ENCODE measurements around the gene RAP1A.

Gene RAP1A

DNA sequence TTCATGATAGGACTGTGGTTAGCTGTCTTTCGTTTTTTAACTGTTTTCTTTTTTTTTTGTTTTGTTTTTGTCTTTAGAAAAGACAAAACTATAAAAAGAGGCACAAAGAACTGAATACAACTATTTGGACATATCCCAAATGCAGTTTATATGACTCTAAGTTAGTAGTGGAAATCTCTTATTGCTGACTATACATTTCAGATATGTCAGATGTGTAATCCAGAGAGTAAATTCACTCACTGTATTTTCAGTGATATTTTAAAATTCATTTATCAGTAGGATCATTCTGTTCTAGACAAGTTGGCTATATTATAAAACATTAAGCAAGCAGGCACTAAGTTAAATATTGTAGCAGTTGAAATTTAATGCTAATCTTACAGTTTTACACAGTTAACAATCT, 5.7 kb downstream of the RAP1A start:
- TF ChIP-seq ELF4 (IDR thresholded peaks at IDR 0.05): no peak
- TF ChIP-seq, protein P1, sequence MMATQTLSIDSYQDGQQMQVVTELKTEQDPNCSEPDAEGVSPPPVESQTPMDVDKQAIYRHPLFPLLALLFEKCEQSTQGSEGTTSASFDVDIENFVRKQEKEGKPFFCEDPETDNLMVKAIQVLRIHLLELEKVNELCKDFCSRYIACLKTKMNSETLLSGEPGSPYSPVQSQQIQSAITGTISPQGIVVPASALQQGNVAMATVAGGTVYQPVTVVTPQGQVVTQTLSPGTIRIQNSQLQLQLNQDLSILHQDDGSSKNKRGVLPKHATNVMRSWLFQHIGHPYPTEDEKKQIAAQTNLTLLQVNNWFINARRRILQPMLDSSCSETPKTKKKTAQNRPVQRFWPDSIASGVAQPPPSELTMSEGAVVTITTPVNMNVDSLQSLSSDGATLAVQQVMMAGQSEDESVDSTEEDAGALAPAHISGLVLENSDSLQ (IDR thresholded peaks at IDR 0.05): no peak
- no peak for TF ChIP-seq CTBP1 (IDR thresholded peaks at IDR 0.05; ENCODE audit: borderline replicate concordance)
- TF ChIP-seq L3MBTL2 (conservative IDR thresholded peaks at IDR 0.05): no peak
- TF ChIP-seq FOXM1 (IDR thresholded peaks at IDR 0.05; ENCODE audit: borderline replicate concordance): no peak
- no peak for TF ChIP-seq LEF1 (IDR thresholded peaks at IDR 0.05; ENCODE audit: borderline replicate concordance)
- TF ChIP-seq NFRKB (IDR thresholded peaks at IDR 0.05): no peak
- TF ChIP-seq ARNT (IDR thresholded peaks at IDR 0.05): no peak
- no peak for TF ChIP-seq FOXA1 (IDR thresholded peaks at IDR 0.05)
- no peak for TF ChIP-seq SP1 (IDR thresholded peaks at IDR 0.05)
- no peak for TF ChIP-seq BHLHE40 (IDR thresholded peaks at IDR 0.05; ENCODE audit: borderline replicate concordance)
- no peak for TF ChIP-seq FOXK2 (IDR thresholded peaks at IDR 0.05)
- no peak for TF ChIP-seq TARDBP (IDR thresholded peaks at IDR 0.05)
- no peak for TF ChIP-seq HDGF (IDR thresholded peaks at IDR 0.05; ENCODE audit: borderline replicate concordance)
- TF ChIP-seq ZNF384 (IDR thresholded peaks at IDR 0.05): no peak
- ChIA-PET POLR2A (no interaction called here), CTCF (no interaction called here)
- DNase-seq (ENCODE audit: extremely low spot score): no peak

DNA sequence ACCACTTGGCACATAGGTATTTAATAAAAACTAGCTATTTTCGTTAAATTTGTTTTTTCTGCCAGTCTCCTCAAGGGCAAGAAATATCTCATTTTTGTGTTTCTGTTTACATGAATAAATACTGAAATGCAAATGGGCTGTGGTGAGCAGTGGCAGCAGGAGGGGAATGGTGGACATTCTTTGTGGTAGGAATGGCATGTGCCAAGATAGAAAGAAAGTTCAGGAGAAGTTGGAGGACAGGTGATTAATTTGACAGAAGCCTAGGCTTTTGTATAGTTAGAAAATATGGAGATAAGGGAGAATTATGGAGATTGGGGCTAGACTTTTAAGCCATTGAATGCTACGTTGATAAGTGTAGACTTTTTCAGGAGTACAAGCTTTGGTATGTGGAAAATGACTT, 8.6 kb downstream of the RAP1A start:
- CTCF ChIA-PET: interaction anchor here (1.3 kb wide), 1 partner anchor 119 kb away, joined by 3 read pairs; no protein-coding TSS in a partner anchor
- POLR2A ChIA-PET: interaction anchor here (1.4 kb wide), 1 partner anchor 120 kb away, joined by 3 read pairs; no protein-coding TSS in a partner anchor
- TF ChIP-seq FOXK2 (IDR thresholded peaks at IDR 0.05): no peak
- TF ChIP-seq NFRKB (IDR thresholded peaks at IDR 0.05): no peak
- TF ChIP-seq SUZ12 (IDR thresholded peaks at IDR 0.05): no peak
- TF ChIP-seq L3MBTL2 (conservative IDR thresholded peaks at IDR 0.05): no peak
- TF ChIP-seq FOXA1 (IDR thresholded peaks at IDR 0.05): no peak
- TF ChIP-seq TARDBP (IDR thresholded peaks at IDR 0.05): no peak
- no peak for TF ChIP-seq LEF1 (IDR thresholded peaks at IDR 0.05; ENCODE audit: borderline replicate concordance)
- TF ChIP-seq CTBP1 (IDR thresholded peaks at IDR 0.05; ENCODE audit: borderline replicate concordance): no peak
- no peak for TF ChIP-seq SP1 (IDR thresholded peaks at IDR 0.05)
- TF ChIP-seq, protein P1 (IDR thresholded peaks at IDR 0.05): no peak
- no peak for TF ChIP-seq BHLHE40 (IDR thresholded peaks at IDR 0.05; ENCODE audit: borderline replicate concordance)
- no peak for DNase-seq (ENCODE audit: extremely low spot score)

GRCh38 chr1:111629190-111629954, 9.8 kb downstream of the RAP1A start:
- ChIA-PET POLR2A (no interaction called here), CTCF (no interaction called here)
- DNase-seq (ENCODE audit: extremely low spot score): no peak
- no peak for TF ChIP-seq ZNF384 (IDR thresholded peaks at IDR 0.05)
- TF ChIP-seq ARNT (IDR thresholded peaks at IDR 0.05): no peak
- no peak for TF ChIP-seq HDGF (IDR thresholded peaks at IDR 0.05; ENCODE audit: borderline replicate concordance)
- TF ChIP-seq, protein P1 (IDR thresholded peaks at IDR 0.05): no peak
- TF ChIP-seq BHLHE40 (IDR thresholded peaks at IDR 0.05; ENCODE audit: borderline replicate concordance): no peak
- no peak for TF ChIP-seq L3MBTL2 (conservative IDR thresholded peaks at IDR 0.05)
- no peak for TF ChIP-seq TARDBP (IDR thresholded peaks at IDR 0.05)
- TF ChIP-seq FOXM1 (IDR thresholded peaks at IDR 0.05; ENCODE audit: borderline replicate concordance): no peak
- no peak for TF ChIP-seq SP1 (IDR thresholded peaks at IDR 0.05)
- TF ChIP-seq FOXA1 (IDR thresholded peaks at IDR 0.05): no peak

- no peak for DNase-seq (ENCODE audit: extremely low spot score)
- TF ChIP-seq ARNT (IDR thresholded peaks at IDR 0.05) (no peak), FOXM1 (IDR thresholded peaks at IDR 0.05; ENCODE audit: borderline replicate concordance) (no peak), FOXK2 (IDR thresholded peaks at IDR 0.05) (no peak), TARDBP (IDR thresholded peaks at IDR 0.05) (no peak), ZNF384 (IDR thresholded peaks at IDR 0.05) (no peak), FOXA1 (IDR thresholded peaks at IDR 0.05) (no peak), LEF1 (IDR thresholded peaks at IDR 0.05; ENCODE audit: borderline replicate concordance) (no peak)
- POLR2A ChIA-PET: no interaction called here
- CTCF ChIA-PET: interaction anchor here (0.6 kb wide), 1 partner anchor 1099 kb away, joined by 3 read pairs; no protein-coding TSS in a partner anchor
Observed at GRCh38 chr1:111630567-111630966, 11.0 kb downstream of the RAP1A start.

DNA sequence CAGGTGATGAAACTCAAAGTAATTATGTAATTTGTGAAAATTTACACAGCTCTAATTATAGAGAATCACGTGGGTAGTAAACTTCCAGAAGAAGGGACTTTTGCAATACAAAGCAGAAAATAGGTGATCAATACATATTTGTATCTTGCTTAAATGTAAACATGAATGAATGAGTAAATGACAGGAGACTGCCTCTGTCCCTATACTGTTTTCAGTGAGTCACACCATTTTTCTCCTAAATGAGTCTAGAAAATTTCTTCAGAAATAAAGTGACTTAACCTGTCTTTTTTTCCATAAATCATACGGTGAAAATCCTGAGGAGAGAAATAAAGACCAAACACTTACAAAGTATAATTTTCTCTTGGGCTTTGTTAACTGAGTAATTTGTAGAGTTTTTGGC, 11.9 kb downstream of the RAP1A start:
- ChIA-PET CTCF (no interaction called here), POLR2A (no interaction called here)
- TF ChIP-seq TARDBP (IDR thresholded peaks at IDR 0.05) (no peak), L3MBTL2 (conservative IDR thresholded peaks at IDR 0.05) (no peak), SUZ12 (IDR thresholded peaks at IDR 0.05) (no peak), ZNF384 (IDR thresholded peaks at IDR 0.05) (no peak), HDGF (IDR thresholded peaks at IDR 0.05; ENCODE audit: borderline replicate concordance) (no peak), ARNT (IDR thresholded peaks at IDR 0.05) (no peak), FOXM1 (IDR thresholded peaks at IDR 0.05; ENCODE audit: borderline replicate concordance) (no peak), CTBP1 (IDR thresholded peaks at IDR 0.05; ENCODE audit: borderline replicate concordance) (no peak), SP1 (IDR thresholded peaks at IDR 0.05) (no peak), FOXK2 (IDR thresholded peaks at IDR 0.05) (no peak), FOXA1 (IDR thresholded peaks at IDR 0.05) (no peak), ELF4 (IDR thresholded peaks at IDR 0.05) (no peak), LEF1 (IDR thresholded peaks at IDR 0.05; ENCODE audit: borderline replicate concordance) (no peak), BHLHE40 (IDR thresholded peaks at IDR 0.05; ENCODE audit: borderline replicate concordance) (no peak), NFRKB (IDR thresholded peaks at IDR 0.05) (no peak)
- TF ChIP-seq, protein P1 (IDR thresholded peaks at IDR 0.05): no peak
- DNase-seq (ENCODE audit: extremely low spot score): no peak

Data from HEK293T (cell line).